OCI-LY7 (cell line): ENCODE data around the gene LMO2. TPM values are rescaled to one million over a fixed set of nuclear protein-coding genes. Genes with fewer than 3 reads are reported as not detected.
A peak's percentile ranks its signal among the peaks of the same experiment; 100 is the strongest.

Experiments used
- BruUV-seq: library from RNA; stranded (reverse); fragments of 400-500 nt; replicated peaks from 2 replicates; lab custom pipeline; 2021; lab: Mats Ljungman, UMichigan
- CTCF ChIA-PET: fragments of 300-600 bp; sonication (Branson Sonifier 250); formaldehyde crosslinking; loops from one replicate; lab custom pipeline; 2022; ENCODE audit warnings: antibody characterized with exemption; ENCODE audit not compliant: unreplicated experiment; lab: Charles Lee
- POLR2A ChIA-PET: fragments of 300-600 bp; sonication (Branson Sonifier 250); formaldehyde crosslinking; loops from one replicate; lab custom pipeline; 2022; ENCODE audit warnings: antibody characterized with exemption; lab: Charles Lee
- DNase-seq: peaks from one replicate; pipeline ENCODE4 v3.0.0-alpha.2; 2015; ENCODE audit warnings: low spot score
- H2AFZ ChIP-seq: fragments of 200-600 bp; sonication (generic), shearing (Covaris generic); 2 replicates; pipeline ENCODE4 v1.6.1; 2014; ENCODE audit warnings: mild to moderate bottlenecking, antibody characterized with exemption, low read length, moderate library complexity
- H3K27ac ChIP-seq: fragments of 200-600 bp; sonication (generic); 2 replicates; pipeline ENCODE4 v1.5.1; 2014; ENCODE audit warnings: mixed run types, low read depth, mild to moderate bottlenecking, moderate library complexity, low read length, inconsistent platforms; ENCODE audit not compliant: poor library complexity, severe bottlenecking
- H3K36me3 ChIP-seq: fragments of 200-600 bp; sonication (generic); 2 replicates; pipeline ENCODE4 v1.6.1; 2014; ENCODE audit warnings: mild to moderate bottlenecking, antibody characterized with exemption, low read length, moderate library complexity, mixed read lengths; ENCODE audit not compliant: insufficient read depth
- H3K4me1 ChIP-seq: fragments of 200-600 bp; sonication (generic); 2 replicates; pipeline ENCODE4 v1.5.1; 2014; ENCODE audit warnings: mild to moderate bottlenecking, low read length; ENCODE audit not compliant: insufficient read depth, poor library complexity, severe bottlenecking
- H3K4me2 ChIP-seq: fragments of 200-600 bp; sonication (generic); 2 replicates; pipeline ENCODE4 v1.6.1; 2014; ENCODE audit warnings: mild to moderate bottlenecking, low read length
- H3K4me3 ChIP-seq: fragments of 200-600 bp; sonication (generic); 2 replicates; pipeline ENCODE4 v1.5.1; 2014; ENCODE audit warnings: mild to moderate bottlenecking, low read depth, low read length; ENCODE audit not compliant: poor library complexity, severe bottlenecking
- H3K79me2 ChIP-seq: fragments of 200-600 bp; sonication (generic); 2 replicates; pipeline ENCODE4 v1.6.1; 2016; ENCODE audit warnings: low read depth, mild to moderate bottlenecking, low read length, moderate library complexity, mixed read lengths; ENCODE audit not compliant: insufficient read depth
- H3K9me2 ChIP-seq: fragments of 200-600 bp; sonication (generic); 2 replicates; pipeline ENCODE4 v1.6.1; 2016; ENCODE audit warnings: mild to moderate bottlenecking, low read length, mixed read lengths; ENCODE audit not compliant: insufficient read depth
- H3K9me3 ChIP-seq: fragments of 200-600 bp; sonication (generic); 2 replicates; pipeline ENCODE4 v1.6.1; 2014; ENCODE audit warnings: mild to moderate bottlenecking, mixed run types, low read length, mixed read lengths
- H4K20me1 ChIP-seq: fragments of 200-600 bp; sonication (generic); 2 replicates; pipeline ENCODE4 v1.6.1; 2014; ENCODE audit warnings: mild to moderate bottlenecking, antibody characterized with exemption, low read length, moderate library complexity, mixed read lengths; ENCODE audit not compliant: insufficient read depth
- CTCF ChIP-seq: fragments of 200-600 bp; sonication (generic); conservative IDR thresholded peaks from 2 replicates; pipeline ENCODE4 v1.5.1; 2014; ENCODE audit warnings: mild to moderate bottlenecking, antibody characterized with exemption, low read length, moderate library complexity, mixed read lengths
- EZH2phosphoT487 ChIP-seq: fragments of 200-600 bp; sonication (generic); IDR thresholded peaks from 2 replicates; pipeline ENCODE4 v1.6.1; 2018; ENCODE audit warnings: low read depth, borderline replicate concordance, mild to moderate bottlenecking, mixed run types, antibody characterized with exemption, low read length, moderate library complexity, mixed read lengths
- intact Hi-C: fragments of 100-400 bp; cut with micrococcal nuclease; formaldehyde crosslinking; loops from one replicate; pipeline ENCODE4 v1.10.0; 2022; ENCODE audit not compliant: unreplicated experiment
- total RNA-seq, 2 experiments: library from RNA; depleted of rRNA in 1 of 2; stranded (reverse); fragments of >200 nt in 1 of 2; shearing (Covaris generic) in 1 of 2; gene quantifications; 2 replicates each; pipeline ENCODE4 v1.2.3, GENCODE V29; 2014 to 2022

The LMO2 gene
- total RNA-seq, 2 experiments from 2014 or later = 0.89 TPM; not detected in 1

GRCh38 chr11:33897761-33898375 lies 6.0 kb upstream of the LMO2 start:
- POLR2A ChIA-PET = no interaction called here
- no peak for DNase-seq
- Histone ChIP-seq H3K4me2 (no peak overlapping the region), H2AFZ (no peak overlapping the region), H3K36me3 (no peaks in the 10 kb centered on the region), H3K9me2 (no peaks in the 10 kb centered on the region), H3K27ac (no peak overlapping the region), H3K4me3 (no peak overlapping the region), H3K4me1 (peaks cover 31% of the 10 kb centered on the region), H3K79me2 (no peaks in the 10 kb centered on the region), H3K9me3 (no peaks in the 10 kb centered on the region), H4K20me1 (no peaks in the 10 kb centered on the region)
- TF ChIP-seq CTCF (no peak), EZH2phosphoT487 (no peak)
- intact Hi-C loops = no loop called here
- CTCF ChIA-PET = no interaction called here
- no TSS peak for BruUV-seq

DNA sequence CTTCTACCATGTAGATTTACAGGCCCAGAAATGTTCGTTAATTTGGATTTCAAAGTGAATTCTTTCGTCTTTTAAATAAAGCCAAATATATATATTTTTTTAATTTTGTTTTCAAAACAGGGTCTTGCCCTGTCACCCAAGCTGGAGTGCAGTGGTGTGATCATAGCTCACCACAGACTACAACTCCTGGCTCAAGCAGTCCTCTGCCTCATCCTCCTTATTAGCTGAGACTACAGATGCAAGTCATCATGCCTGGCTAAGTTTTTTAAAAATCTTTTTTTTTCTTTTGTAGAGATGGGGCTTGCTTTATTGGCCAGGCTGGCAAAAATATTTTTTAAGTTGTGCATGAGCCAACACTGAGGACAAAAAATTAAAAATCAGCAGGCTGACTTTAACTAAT lies 5.0 kb upstream of the LMO2 start:
- H3K4me1 ChIP-seq = peaks cover 31% of the 10 kb centered on the region
- no peaks in the 10 kb centered on the region for H3K36me3 ChIP-seq
- POLR2A ChIA-PET = interaction anchor here (1.3 kb wide), 1 partner anchor 19 kb away, joined by 3 read pairs; no protein-coding TSS in a partner anchor
- no peak overlapping the region for H3K4me2 ChIP-seq
- no peak overlapping the region for H3K27ac ChIP-seq
- H3K79me2 ChIP-seq = no peaks in the 10 kb centered on the region
- no peaks in the 10 kb centered on the region for H3K9me3 ChIP-seq
- no peaks in the 10 kb centered on the region for H3K9me2 ChIP-seq
- no peak overlapping the region for H3K4me3 ChIP-seq
- TF ChIP-seq CTCF (no peak), EZH2phosphoT487 (no peak)
- no peak overlapping the region for H2AFZ ChIP-seq
- no peak for DNase-seq
- intact Hi-C loops = no loop called here
- CTCF ChIA-PET = interaction anchor here (0.5 kb wide), 1 partner anchor 618 kb away, joined by 7 read pairs; no protein-coding TSS in a partner anchor
- no TSS peak for BruUV-seq
- H4K20me1 ChIP-seq = no peaks in the 10 kb centered on the region

DNA sequence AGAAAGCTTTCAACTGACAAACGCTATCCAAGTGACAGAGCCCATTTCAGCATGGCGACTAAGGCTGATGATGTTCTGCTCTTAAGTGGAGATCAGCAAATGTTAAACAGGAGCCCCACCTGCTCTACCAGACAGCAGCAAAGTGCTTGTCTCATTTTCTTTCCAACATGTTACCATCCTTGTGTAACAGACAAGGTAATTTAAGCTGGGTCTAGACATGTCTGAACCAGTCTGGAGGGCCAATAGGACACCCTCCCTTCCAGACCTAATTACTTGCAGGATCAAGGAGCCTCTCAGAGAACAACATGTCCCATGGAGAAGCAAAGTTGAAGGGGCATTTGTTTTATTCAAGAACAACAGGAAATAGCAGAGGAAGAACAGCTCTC lies 3.9 kb upstream of the LMO2 start:
- Histone ChIP-seq H3K9me2 (no peaks in the 10 kb centered on the region), H2AFZ (peak overlapping the region; percentile 70), H4K20me1 (no peaks in the 10 kb centered on the region), H3K79me2 (no peaks in the 10 kb centered on the region), H3K4me3 (no peak overlapping the region), H3K36me3 (no peaks in the 10 kb centered on the region), H3K27ac (no peak overlapping the region), H3K9me3 (no peaks in the 10 kb centered on the region), H3K4me2 (peak overlapping the region; percentile 48), H3K4me1 (peaks cover 39% of the 10 kb centered on the region)
- POLR2A ChIA-PET = interaction anchor here (0.6 to 1.6 kb wide), 5 partner anchors 17 to 438 kb away, joined by 3 to 5 read pairs (median 3); no protein-coding TSS in a partner anchor
- intact Hi-C loops = no loop called here
- BruUV-seq = no TSS peak
- no peak for DNase-seq
- TF ChIP-seq EZH2phosphoT487 = no peak
- no peak for TF ChIP-seq CTCF
- CTCF ChIA-PET = no interaction called here
